ENCODE data around the gene ROMO1.

Gene ROMO1

GRCh38 chr20:35699127-35699956 lies at the start of gene ROMO1, which contains the start of gene NFS1:
ROMO1 (plus strand) TSS chr20:35699405; CDS start chr20:35699633, 228 bp downstream.
NFS1 (minus strand) TSS chr20:35699352; CDS start chr20:35699288, 64 bp downstream.
- in situ Hi-C loops (cut with HindIII; ENCODE audit: low sequenced_read_pairs) = no loop called here

GRCh38 chr20:35650632-35651031 lies 48.6 kb upstream of the ROMO1 start:
- in situ Hi-C loops (cut with HindIII; ENCODE audit: low sequenced_read_pairs) = no loop called here

GRCh38 chr20:35651958-35652357 lies 47.2 kb upstream of the ROMO1 start:
- in situ Hi-C loops (cut with HindIII; ENCODE audit: low sequenced_read_pairs) = no loop called here

GRCh38 chr20:35652641-35653429 lies 46.4 kb upstream of the ROMO1 start:
- in situ Hi-C loops (cut with HindIII; ENCODE audit: low sequenced_read_pairs) = no loop called here

- in situ Hi-C loops (cut with HindIII; ENCODE audit: low sequenced_read_pairs) = no loop called here
These were observed 45.8 kb upstream of the ROMO1 start for GRCh38 chr20:35653430-35653734.

GRCh38 chr20:35653893-35654292 lies 45.3 kb upstream of the ROMO1 start:
- in situ Hi-C loops (cut with HindIII; ENCODE audit: low sequenced_read_pairs) = no loop called here

- in situ Hi-C loops (cut with HindIII; ENCODE audit: low sequenced_read_pairs) = no loop called here
These were observed 44.8 kb upstream of the ROMO1 start for GRCh38 chr20:35654415-35654814.

GRCh38 chr20:35657271-35657670 lies 41.9 kb upstream of the ROMO1 start:
- in situ Hi-C loops (cut with HindIII; ENCODE audit: low sequenced_read_pairs) = no loop called here

- in situ Hi-C loops (cut with HindIII; ENCODE audit: low sequenced_read_pairs) = no loop called here
These were observed 38.9 kb upstream of the ROMO1 start for GRCh38 chr20:35660122-35660937.

GRCh38 chr20:35661053-35661452 lies 38.2 kb upstream of the ROMO1 start:
- in situ Hi-C loops (cut with HindIII; ENCODE audit: low sequenced_read_pairs) = no loop called here

GRCh38 chr20:35661908-35662307 lies 37.3 kb upstream of the ROMO1 start:
- in situ Hi-C loops (cut with HindIII; ENCODE audit: low sequenced_read_pairs) = no loop called here

GRCh38 chr20:35662551-35662950 lies 36.7 kb upstream of the ROMO1 start:
- in situ Hi-C loops (cut with HindIII; ENCODE audit: low sequenced_read_pairs) = no loop called here

GRCh38 chr20:35663516-35664465 lies 35.4 kb upstream of the ROMO1 start:
- in situ Hi-C loops (cut with HindIII; ENCODE audit: low sequenced_read_pairs) = no loop called here

GRCh38 chr20:35664466-35665206 lies 34.6 kb upstream of the ROMO1 start, which contains the start of the genes CPNE1 and RBM12:
CPNE1 (minus strand) TSS chr20:35664900; CDS start chr20:35632923, 31,977 bp downstream.
RBM12 (minus strand) TSS chr20:35664900; CDS start chr20:35655322, 9,578 bp downstream.
- in situ Hi-C loops (cut with HindIII; ENCODE audit: low sequenced_read_pairs) = no loop called here

- in situ Hi-C loops (cut with HindIII; ENCODE audit: low sequenced_read_pairs) = no loop called here
These were observed 33.3 kb upstream of the ROMO1 start for GRCh38 chr20:35665949-35666288.

GRCh38 chr20:35669221-35669620 lies 30.0 kb upstream of the ROMO1 start:
- in situ Hi-C loops (cut with HindIII; ENCODE audit: low sequenced_read_pairs) = no loop called here

- in situ Hi-C loops (cut with HindIII; ENCODE audit: low sequenced_read_pairs) = no loop called here
These were observed 29.5 kb upstream of the ROMO1 start for GRCh38 chr20:35669681-35670080.

GRCh38 chr20:35673884-35674283 lies 25.3 kb upstream of the ROMO1 start:
- in situ Hi-C loops (cut with HindIII; ENCODE audit: low sequenced_read_pairs) = no loop called here

GRCh38 chr20:35674921-35675320 lies 24.3 kb upstream of the ROMO1 start:
- in situ Hi-C loops (cut with HindIII; ENCODE audit: low sequenced_read_pairs) = no loop called here

Measured in DLD1 (cell line).